SIG-M5 treated with dmso at 0.1 percent for 504 hours (cell line): Measurements from ENCODE around the gene CWC25.
"Not testable (repeated sequence)": the region's sequence is repeated elsewhere in the genome, so short reads cannot be mapped to it uniquely, and the experiment has no call there.

Source experiments
- DNase-seq: peaks from one replicate; lab custom pipeline; 2025; ENCODE audit not compliant: unreplicated experiment; lab: John Stamatoyannopoulos, UW

The CWC25 gene

GRCh38 chr17:38790148-38790707, 34.9 kb downstream of the CWC25 start:
- DNase-seq = not testable (repeated sequence)

GRCh38 chr17:38789185-38789584, 35.9 kb downstream of the CWC25 start:
- no peak for DNase-seq

GRCh38 chr17:38787999-38788398, 37.1 kb downstream of the CWC25 start:
- not testable (repeated sequence) for DNase-seq

GRCh38 chr17:38786372-38786771, 38.7 kb downstream of the CWC25 start:
- DNase-seq = no peak

- no peak for DNase-seq
Observed at GRCh38 chr17:38783227-38783626, 41.9 kb downstream of the CWC25 start.

GRCh38 chr17:38779965-38780752, 45.0 kb downstream of the CWC25 start:
- DNase-seq = no peak

- DNase-seq = no peak
Observed at GRCh38 chr17:38777641-38778250, 47.4 kb downstream of the CWC25 start.

- DNase-seq = no peak
Observed at GRCh38 chr17:38773258-38773657, 51.9 kb downstream of the CWC25 start.

GRCh38 chr17:38768417-38768816, 56.7 kb downstream of the CWC25 start:
- no peak for DNase-seq

GRCh38 chr17:38766341-38766740, 58.8 kb downstream of the CWC25 start:
- no peak for DNase-seq

- no peak for DNase-seq
Observed at GRCh38 chr17:38762231-38762630, 62.9 kb downstream of the CWC25 start.

GRCh38 chr17:38761612-38762011, 63.5 kb downstream of the CWC25 start:
- DNase-seq = no peak

GRCh38 chr17:38753071-38753506, 72.0 kb downstream of the CWC25 start:
- no peak for DNase-seq

GRCh38 chr17:38752308-38753070, 72.6 kb downstream of the CWC25 start, which contains the start of gene PSMB3:
Gene PSMB3 (plus strand): TSS chr17:38752741. CDS start chr17:38752827, 86 bp downstream.
- peak; percentile 100 for DNase-seq

- DNase-seq = peak; percentile 60
Observed at GRCh38 chr17:38751808-38752307, 73.3 kb downstream of the CWC25 start.

- DNase-seq = peak; percentile 36
Observed at GRCh38 chr17:38751144-38751807, 73.8 kb downstream of the CWC25 start.
